ENCODE data around the gene KCNH1. TPM values are rescaled to one million over a fixed set of nuclear protein-coding genes. Genes with fewer than 3 reads are reported as not detected.

KCNH1 gene
- total and polyA plus RNA-seq, 10 of the 15 experiments (the other 5 are each of a cell fraction or from before 2014, with no cell fraction given), result 0.02 to 0.04 (median 0.04) TPM; not detected in 7

- H3K9me3 ChIP-seq (replicated peaks; ENCODE audit: control insufficient read depth, insufficient read depth, low read length), result no peaks in the 10 kb centered on the region
- FAIRE-seq, result no peak
- 28% methylated on average over 3 of the region's 3 CpGs for WGBS (ENCODE audit: insufficient coverage, insufficient replicate concordance, low lambda C conversion rate, missing lambda C conversion rate)
These were observed 387.8 kb downstream of the KCNH1 start for GRCh38 chr1:210746024-210746731.

More at GRCh38 chr1:210746024-210746731, 387.8 kb downstream of the KCNH1 start:
- BruUV-seq (replicated peaks), result no TSS peak
- H3K4me1 ChIP-seq (ENCODE audit: control insufficient read depth, insufficient read depth, low read length), result no peaks in the 10 kb centered on the region
- H3K79me2 ChIP-seq (ENCODE audit: control insufficient read depth, insufficient read depth, low read length), result no peaks in the 10 kb centered on the region
- DNase-seq (ENCODE audit: low read depth, low spot score) (no peak), ATAC-seq (no peak)
- in situ Hi-C loops (cut with MboI), result no loop called here
- no peaks in the 10 kb centered on the region for H3K36me3 ChIP-seq (ENCODE audit: control insufficient read depth in 2 of 2, insufficient read depth in 2 of 2, low read length in 1 of 2)
- ChIA-PET POLR2A (no interaction called here), CTCF (no interaction called here), RAD21 (ENCODE audit: unreplicated experiment) (no interaction called here), SMC1A (ENCODE audit: uncharacterized antibody, unreplicated experiment) (no interaction called here)
- intact Hi-C loops (cut with micrococcal nuclease; ENCODE audit: unreplicated experiment), result no loop called here
- no peak overlapping the region for H3K4me2 ChIP-seq (ENCODE audit: control insufficient read depth, insufficient read depth)
- no peak overlapping the region for H2AFZ ChIP-seq (ENCODE audit: control insufficient read depth, low read depth, low read length)
- TF ChIP-seq MYB (IDR thresholded peaks at IDR 0.05; ENCODE audit: borderline replicate concordance, low read depth, low read length) (no peak), TCF12 (IDR thresholded peaks at IDR 0.05; ENCODE audit: low read depth, low read length) (no peak), BHLHE40 (IDR thresholded peaks at IDR 0.05; ENCODE audit: borderline replicate concordance in 1 of 2, low read depth in 2 of 2, low read length in 1 of 2) (no peak), ZBED1 (IDR thresholded peaks at IDR 0.05; ENCODE audit: borderline replicate concordance) (no peak), CHD2 (IDR thresholded peaks at IDR 0.05; ENCODE audit: borderline replicate concordance, low read depth, low read length) (no peak), CREM (IDR thresholded peaks at IDR 0.05; ENCODE audit: low read depth) (no peak), POLR2AphosphoS2 (IDR thresholded peaks at IDR 0.05; ENCODE audit: low read depth, low read length) (no peak), DPF2 (IDR thresholded peaks at IDR 0.05) (no peak), NR2F1 (conservative IDR thresholded peaks at IDR 0.05) (no peak), SP1 (IDR thresholded peaks at IDR 0.05; ENCODE audit: low read depth, low read length) (no peak), SIN3A (IDR thresholded peaks at IDR 0.05; ENCODE audit: low read depth, low read length) (no peak), ATF2 (IDR thresholded peaks at IDR 0.05; ENCODE audit: low read length) (no peak), ATF7 (IDR thresholded peaks at IDR 0.05; ENCODE audit: low read depth) (no peak), NFYA (IDR thresholded peaks at IDR 0.05; ENCODE audit: borderline replicate concordance, low read depth, low read length) (no peak), ESRRA (IDR thresholded peaks at IDR 0.05; ENCODE audit: low read length) (no peak), EGR1 (IDR thresholded peaks at IDR 0.05; ENCODE audit: borderline replicate concordance in 1 of 2, low read depth in 2 of 2, low read length in 2 of 2) (no peak), POLR2AphosphoS5 (IDR thresholded peaks at IDR 0.05; ENCODE audit: low read length) (no peak)
- TF ChIP-seq, protein P1, sequence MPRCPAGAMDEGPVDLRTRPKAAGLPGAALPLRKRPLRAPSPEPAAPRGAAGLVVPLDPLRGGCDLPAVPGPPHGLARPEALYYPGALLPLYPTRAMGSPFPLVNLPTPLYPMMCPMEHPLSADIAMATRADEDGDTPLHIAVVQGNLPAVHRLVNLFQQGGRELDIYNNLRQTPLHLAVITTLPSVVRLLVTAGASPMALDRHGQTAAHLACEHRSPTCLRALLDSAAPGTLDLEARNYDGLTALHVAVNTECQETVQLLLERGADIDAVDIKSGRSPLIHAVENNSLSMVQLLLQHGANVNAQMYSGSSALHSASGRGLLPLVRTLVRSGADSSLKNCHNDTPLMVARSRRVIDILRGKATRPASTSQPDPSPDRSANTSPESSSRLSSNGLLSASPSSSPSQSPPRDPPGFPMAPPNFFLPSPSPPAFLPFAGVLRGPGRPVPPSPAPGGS (IDR thresholded peaks at IDR 0.05; ENCODE audit: borderline replicate concordance, insufficient read depth, low read depth, low read length, poor library complexity, severe bottlenecking), result no peak
- H3K9ac ChIP-seq (ENCODE audit: control insufficient read depth, insufficient read depth, low read length), result no peak overlapping the region
- H3K27ac ChIP-seq (ENCODE audit: control insufficient read depth, insufficient read depth), result no peak overlapping the region
- no peaks in the 10 kb centered on the region; a peak in 1 of 4 replicates for H3K27me3 ChIP-seq (replicated peaks in 1 of 2; ENCODE audit: control insufficient read depth in 2 of 2, insufficient read depth in 2 of 2, low read length in 1 of 2)
- H4K20me1 ChIP-seq (ENCODE audit: control insufficient read depth, insufficient read depth), result no peaks in the 10 kb centered on the region
- no peak overlapping the region for H3K4me3 ChIP-seq

Measured in GM12878 (cell line).